ENCODE measurements around the gene B3GLCT.

- TF ChIP-seq POLR2AphosphoS5 (IDR thresholded peaks at IDR 0.05; ENCODE audit: low read depth, low read length), result no peak
- no peak for TF ChIP-seq TAF1 (IDR thresholded peaks at IDR 0.05; ENCODE audit: borderline replicate concordance, low read depth, low read length)
- TF ChIP-seq POLR2A (IDR thresholded peaks at IDR 0.05; ENCODE audit: low read depth, low read length), result no peak
Observed at GRCh38 chr13:31311921-31312320, 112.1 kb downstream of the B3GLCT start.
